CD4-positive, alpha-beta T cell treated with Interleukin-17A for 4 hours (primary cell): ENCODE data around the gene BNIP1.

Experiments used
- DNase-seq: peaks from one replicate; pipeline ENCODE4 v3.0.0-alpha.2; 2020; ENCODE audit warnings: mixed read lengths

BNIP1 gene

DNA sequence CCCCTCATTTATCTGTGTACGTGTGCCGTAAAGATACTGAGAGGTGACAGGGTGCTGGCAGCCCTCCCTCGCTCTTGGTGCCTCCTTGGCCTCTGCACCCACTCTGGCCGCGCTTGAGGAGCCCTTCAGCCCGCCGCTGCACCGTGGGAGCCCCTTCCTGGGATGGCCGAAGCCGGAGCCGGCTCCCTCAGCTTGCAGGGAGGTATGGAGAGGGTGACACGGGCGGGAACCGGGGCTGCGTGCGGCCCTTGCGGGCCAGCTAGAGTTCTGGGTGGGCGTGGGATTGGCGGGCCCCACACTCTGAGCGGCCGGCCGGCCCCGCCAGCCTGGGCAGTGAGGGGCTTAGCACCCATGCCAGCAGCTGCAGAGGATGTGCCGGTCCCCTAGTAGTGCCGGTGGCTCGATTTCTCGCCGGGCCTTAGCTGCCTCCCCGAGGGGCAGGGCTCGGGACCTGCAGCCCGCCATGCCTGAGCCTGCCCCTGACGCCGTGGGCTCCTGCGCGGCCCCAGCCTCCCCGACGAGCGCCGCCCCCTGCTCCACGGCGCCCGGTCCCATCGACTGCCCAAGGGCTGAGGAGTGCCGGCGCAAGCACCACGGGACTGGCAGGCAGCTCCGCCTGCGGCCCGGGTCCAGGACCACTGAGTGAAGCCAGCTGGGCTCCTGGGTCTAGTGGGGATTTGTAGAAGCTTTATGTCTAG lies 69.1 kb downstream of the BNIP1 start:
- no peak for DNase-seq
